ENCODE measurements around the gene PCBP3. TPM values are rescaled to one million over a fixed set of nuclear protein-coding genes. Genes with fewer than 3 reads are reported as not detected.

The PCBP3 gene
- total RNA-seq, 1 experiment from 2014 or later = 1.4 TPM

GRCh38 chr21:45871616-45872236 lies 228.2 kb downstream of the PCBP3 start:
- DNase-seq = no peak
- H3K27ac Mint-ChIP-seq (ENCODE audit: unreplicated experiment) = no peak overlapping the region
- H3K4me1 Mint-ChIP-seq (ENCODE audit: low read depth, unreplicated experiment) = no peaks in the 10 kb centered on the region
- H3K4me3 Mint-ChIP-seq (ENCODE audit: low read depth, unreplicated experiment) = no peak overlapping the region
- peaks cover 44% of the 10 kb centered on the region for H3K27me3 Mint-ChIP-seq (ENCODE audit: unreplicated experiment)
- no peak for TF ChIP-seq CTCF (IDR thresholded peaks at IDR 0.05; ENCODE audit: unreplicated experiment)
- H3K36me3 Mint-ChIP-seq (ENCODE audit: insufficient read depth, unreplicated experiment) = no peaks in the 10 kb centered on the region
- H3K9me3 Mint-ChIP-seq (ENCODE audit: low read depth, unreplicated experiment) = no peaks in the 10 kb centered on the region
- intact Hi-C loops (cut with micrococcal nuclease; ENCODE audit: unreplicated experiment) = no loop called here
- no TSS peak for BruUV-seq (replicated peaks)
- CTCF ChIA-PET = no interaction called here

- no peak for TF ChIP-seq CTCF (IDR thresholded peaks at IDR 0.05; ENCODE audit: unreplicated experiment)
- intact Hi-C loops (cut with micrococcal nuclease; ENCODE audit: unreplicated experiment) = no loop called here
- no peak for DNase-seq
- H3K36me3 Mint-ChIP-seq (ENCODE audit: insufficient read depth, unreplicated experiment) = no peaks in the 10 kb centered on the region
- H3K27ac Mint-ChIP-seq (ENCODE audit: unreplicated experiment) = no peak overlapping the region
- peaks cover 51% of the 10 kb centered on the region for H3K27me3 Mint-ChIP-seq (ENCODE audit: unreplicated experiment)
- H3K4me3 Mint-ChIP-seq (ENCODE audit: low read depth, unreplicated experiment) = no peak overlapping the region
- no TSS peak for BruUV-seq (replicated peaks)
- CTCF ChIA-PET = no interaction called here
- no peaks in the 10 kb centered on the region for H3K4me1 Mint-ChIP-seq (ENCODE audit: low read depth, unreplicated experiment)
- no peaks in the 10 kb centered on the region for H3K9me3 Mint-ChIP-seq (ENCODE audit: low read depth, unreplicated experiment)
Measured at GRCh38 chr21:45872471-45872870, 228.9 kb downstream of the PCBP3 start.

- no peak for TF ChIP-seq CTCF (IDR thresholded peaks at IDR 0.05; ENCODE audit: unreplicated experiment)
- intact Hi-C loops (cut with micrococcal nuclease; ENCODE audit: unreplicated experiment) = no loop called here
- H3K4me1 Mint-ChIP-seq (ENCODE audit: low read depth, unreplicated experiment) = no peaks in the 10 kb centered on the region
- H3K4me3 Mint-ChIP-seq (ENCODE audit: low read depth, unreplicated experiment) = no peak overlapping the region
- CTCF ChIA-PET = no interaction called here
- no peak overlapping the region for H3K27ac Mint-ChIP-seq (ENCODE audit: unreplicated experiment)
- H3K27me3 Mint-ChIP-seq (ENCODE audit: unreplicated experiment) = peaks cover 54% of the 10 kb centered on the region
- no peaks in the 10 kb centered on the region for H3K36me3 Mint-ChIP-seq (ENCODE audit: insufficient read depth, unreplicated experiment)
- DNase-seq = no peak
- H3K9me3 Mint-ChIP-seq (ENCODE audit: low read depth, unreplicated experiment) = no peaks in the 10 kb centered on the region
- BruUV-seq (replicated peaks) = no TSS peak
Measured at GRCh38 chr21:45872902-45873301, 229.4 kb downstream of the PCBP3 start.

- DNase-seq = no peak
- no TSS peak for BruUV-seq (replicated peaks)
- Mint-ChIP-seq H3K27ac (ENCODE audit: unreplicated experiment) (no peak overlapping the region), H3K36me3 (ENCODE audit: insufficient read depth, unreplicated experiment) (no peaks in the 10 kb centered on the region), H3K9me3 (ENCODE audit: low read depth, unreplicated experiment) (no peaks in the 10 kb centered on the region), H3K4me1 (ENCODE audit: low read depth, unreplicated experiment) (no peaks in the 10 kb centered on the region), H3K27me3 (ENCODE audit: unreplicated experiment) (peaks cover 59% of the 10 kb centered on the region), H3K4me3 (ENCODE audit: low read depth, unreplicated experiment) (no peak overlapping the region)
- CTCF ChIA-PET = interaction anchor here (0.7 kb wide), 1 partner anchor 861 kb away, joined by 3 read pairs; no protein-coding TSS in a partner anchor
- TF ChIP-seq CTCF (IDR thresholded peaks at IDR 0.05; ENCODE audit: unreplicated experiment) = no peak
- intact Hi-C loops (cut with micrococcal nuclease; ENCODE audit: unreplicated experiment) = no loop called here
Measured at GRCh38 chr21:45873418-45873817, 229.9 kb downstream of the PCBP3 start.
